Adipose tissue (tissue), 3 donors: ENCODE results near the gene FAM78A. TPM values are rescaled to one million over a fixed set of nuclear protein-coding genes. Genes with fewer than 3 reads are reported as not detected.
"Not testable (repeated sequence)": the region's sequence is repeated elsewhere in the genome, so short reads cannot be mapped to it uniquely, and the experiment has no call there.

ENCODE experiments used
- H3K27ac ChIP-seq: one replicate; pipeline ENCODE4 v1.5.1; 2013; ENCODE audit warnings: low read depth, low read length
- WGBS, 3 donors: extraction: QIAGEN DNeasy Blood & Tissue Kit; methylation state at CpG; one replicate each; pipeline ENCODE4 v1.1.7; 2013; 5-methylcytosine and 5-hydroxymethylcytosine counted together
- polyA plus RNA-seq, 3 donors: library from polyadenylated mRNA; stranded (reverse); fragments of 200-250 nt; gene quantifications; one replicate each; pipeline ENCODE4 v1.2.3, GENCODE V29; 2013
- donor health status: healthy with polysubstance abuse.
- donor health status: Bipolar disorder and iron deficiency.
- donor health status: healthy.

FAM78A gene
- polyA plus RNA-seq, 3 donors: 0.70 to 2.5 (median 1.7) TPM

GRCh38 chr9:131233556-131233955, 42.8 kb downstream of the FAM78A start:
- H3K27ac ChIP-seq: no peak overlapping the region
- WGBS, 3 donors: 88 to 93% (median 92%) methylated on average over 11 of the region's 11 CpGs

GRCh38 chr9:131228988-131229387, 47.3 kb downstream of the FAM78A start:
- WGBS, 3 donors: 80 to 86% (median 81%) methylated on average over 8 of the region's 8 CpGs
- no peak overlapping the region for H3K27ac ChIP-seq

DNA sequence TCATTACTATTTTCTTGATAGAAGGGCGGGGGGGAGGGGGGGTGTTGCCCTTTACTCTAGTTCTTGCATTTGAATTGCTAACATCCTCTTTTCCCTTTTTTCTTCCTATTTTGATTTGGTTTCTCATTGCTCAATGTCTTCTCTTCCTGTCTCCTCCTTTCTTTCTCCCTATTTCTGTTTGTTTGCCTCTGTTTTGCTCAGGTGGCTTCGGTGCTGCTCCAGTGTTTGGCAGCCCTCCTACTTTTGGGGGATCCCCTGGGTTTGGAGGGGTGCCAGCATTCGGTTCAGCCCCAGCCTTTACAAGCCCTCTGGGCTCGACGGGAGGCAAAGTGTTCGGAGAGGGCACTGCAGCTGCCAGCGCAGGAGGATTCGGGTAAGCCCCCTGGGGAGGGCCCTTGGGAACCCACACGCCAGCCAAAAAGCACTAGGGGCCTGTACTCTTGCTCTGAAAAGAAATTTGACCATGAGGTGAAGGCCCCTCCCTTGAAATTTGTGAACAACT, 48.3 kb downstream of the FAM78A start:
- 37 to 68% (median 40%) methylated on average over 9 of the region's 9 CpGs for WGBS, 3 donors

GRCh38 chr9:131227112-131227958, 49.0 kb downstream of the FAM78A start:
- H3K27ac ChIP-seq: no peak overlapping the region
- WGBS, 3 donors: 42 to 58% (median 43%) methylated on average over 9 of the region's 9 CpGs

More for the DNA sequence above, 48.3 kb downstream of the FAM78A start:
- no peak overlapping the region for H3K27ac ChIP-seq

DNA sequence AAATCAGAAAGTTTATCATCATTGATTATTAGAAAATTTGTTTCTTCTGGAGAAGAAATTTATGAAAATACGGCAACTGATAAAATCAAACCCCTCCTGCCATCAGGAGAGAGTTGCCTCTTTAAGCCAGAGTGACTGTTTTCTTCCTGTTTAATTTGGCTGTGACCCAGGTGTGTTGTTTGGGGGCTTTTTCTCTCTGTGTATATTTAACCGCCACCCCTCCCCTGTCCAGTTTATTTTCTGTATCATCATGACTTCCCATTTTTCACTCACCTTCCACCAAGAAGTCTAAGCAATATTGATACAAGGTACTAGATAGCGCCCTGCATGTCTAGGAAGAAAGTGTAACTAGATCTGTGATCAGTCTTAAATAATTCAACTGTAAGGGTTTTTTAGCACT, 50.1 kb downstream of the FAM78A start:
- 72 to 96% (median 78%) methylated on average over 3 of the region's 3 CpGs for WGBS, 3 donors
- H3K27ac ChIP-seq: no peak overlapping the region

DNA sequence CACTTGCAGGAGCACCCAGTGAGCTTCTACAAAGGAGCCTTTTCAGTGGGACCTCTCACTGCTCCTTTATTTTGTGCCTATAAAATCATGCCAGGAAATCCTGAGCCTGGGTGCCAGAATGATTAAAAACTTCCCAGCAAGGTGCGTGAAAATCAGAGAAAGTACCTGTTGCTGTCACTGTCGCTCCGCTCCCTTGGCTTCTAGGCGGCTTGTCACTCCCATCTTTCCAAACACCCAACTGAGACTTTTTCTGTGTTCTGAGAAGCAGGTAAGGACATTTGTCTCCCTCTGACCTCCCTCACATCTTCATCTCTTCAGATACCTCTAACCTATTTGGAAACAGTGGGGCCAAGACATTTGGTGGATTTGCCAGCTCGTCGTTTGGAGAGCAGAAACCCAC, 53.9 kb downstream of the FAM78A start:
- no peak overlapping the region for H3K27ac ChIP-seq
- 92 to 97% (median 92%) methylated on average over 6 of the region's 6 CpGs for WGBS, 3 donors

DNA sequence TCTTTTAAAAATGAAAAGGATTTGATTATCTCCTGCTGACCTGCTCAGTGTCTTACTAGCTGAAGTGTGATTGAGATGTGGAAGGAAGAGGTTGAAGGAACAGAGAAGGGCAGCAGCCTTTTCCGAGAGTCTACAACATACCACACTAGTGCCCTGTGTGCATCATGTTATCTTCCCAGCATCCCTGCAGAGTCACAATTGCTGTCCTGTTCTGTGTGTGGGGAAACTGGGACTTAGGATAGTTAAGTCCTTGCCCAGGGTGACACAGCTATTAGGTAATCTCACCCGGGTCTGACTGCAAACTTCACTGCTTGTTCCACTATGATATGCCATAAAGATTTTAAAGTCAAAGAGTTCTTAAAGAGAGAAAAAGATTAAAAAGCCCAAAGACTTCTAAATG, 55.8 kb downstream of the FAM78A start:
- no peak overlapping the region for H3K27ac ChIP-seq
- WGBS, 3 donors: 68 to 83% (median 76%) methylated on average over 2 of the region's 2 CpGs

- 65 to 78% (median 77%) methylated on average over 5 of the region's 5 CpGs for WGBS, 3 donors
- H3K27ac ChIP-seq: no peak overlapping the region
These were observed 57.9 kb downstream of the FAM78A start for GRCh38 chr9:131218370-131218769.

GRCh38 chr9:131217331-131218031, 58.8 kb downstream of the FAM78A start:
- no peak overlapping the region for H3K27ac ChIP-seq
- WGBS, 3 donors: 82 to 85% (median 84%) methylated on average over 6 of the region's 6 CpGs

DNA sequence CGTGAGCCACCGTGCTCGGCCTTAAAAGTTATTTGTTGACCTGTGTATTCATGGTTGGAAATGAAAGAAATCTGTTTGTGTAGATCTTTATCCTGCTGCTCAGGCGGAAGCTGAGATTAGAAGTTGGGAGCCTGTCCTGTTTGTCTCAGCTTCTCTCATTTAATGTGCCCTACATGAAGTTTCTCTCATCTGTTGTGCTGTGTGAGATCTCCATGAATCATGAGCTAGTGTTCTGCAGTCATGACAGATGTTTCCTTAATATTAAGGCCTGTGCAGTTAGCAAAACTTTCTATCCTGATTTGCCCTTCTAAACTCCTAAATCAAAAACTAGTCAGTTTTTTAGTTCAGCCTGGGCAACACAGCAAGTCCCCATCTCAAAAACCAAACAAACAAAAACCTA, 59.5 kb downstream of the FAM78A start:
- no peak overlapping the region for H3K27ac ChIP-seq
- 66 to 73% (median 72%) methylated on average over 4 of the region's 4 CpGs for WGBS, 3 donors

GRCh38 chr9:131214876-131215275, 61.4 kb downstream of the FAM78A start:
- H3K27ac ChIP-seq: no peak overlapping the region
- WGBS, 3 donors: 45 to 83% (median 63%) methylated on average over 4 of the region's 4 CpGs

DNA sequence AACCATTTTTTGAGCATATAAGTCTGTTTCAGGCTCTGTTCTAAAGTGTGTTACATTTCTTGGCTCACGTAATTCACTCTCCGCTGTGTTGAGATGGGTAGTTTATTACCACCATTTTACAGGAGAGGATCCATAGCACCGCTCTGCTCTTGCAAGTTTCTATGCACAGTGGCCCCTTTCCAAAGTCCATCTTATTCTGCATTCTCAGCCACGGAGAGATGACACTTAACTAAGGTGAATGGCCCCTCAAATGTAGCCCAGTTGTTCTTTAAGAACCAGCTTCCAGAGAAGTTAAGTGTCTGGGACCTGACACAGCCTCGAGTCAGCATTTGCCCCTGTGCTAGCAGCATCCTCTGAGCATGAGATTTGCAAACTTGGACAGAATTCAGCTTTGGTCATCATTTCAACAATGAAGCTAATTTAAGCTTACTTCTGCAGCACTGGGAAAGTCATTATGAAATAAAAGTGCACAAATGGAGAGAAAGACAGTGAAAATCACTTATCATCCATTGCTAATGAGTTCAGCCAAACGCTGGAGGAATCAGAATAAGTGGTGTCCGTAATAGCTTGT, 61.9 kb downstream of the FAM78A start:
- WGBS, 3 donors: 53 to 79% (median 60%) methylated on average over 7 of the region's 7 CpGs
- H3K27ac ChIP-seq: no peak overlapping the region

GRCh38 chr9:131211920-131212319, 64.4 kb downstream of the FAM78A start:
- not testable (repeated sequence) for H3K27ac ChIP-seq
- 93 to 97% (median 96%) methylated on average over 4 of the region's 4 CpGs for WGBS, 3 donors

Other genes starting within 250 kb of the FAM78A start
- gene AIF1L, start 180.0 kb downstream of the FAM78A start, polyA plus RNA-seq: 10 to 100 TPM in 2 of 3 donors, 1 to 10 TPM in 1; 2.9 to 46.2 (median 46.2) TPM
- 10 to 100 TPM; 14.8 to 28.8 (median 16.5) TPM for gene NUP214, start 150.9 kb downstream of the FAM78A start, polyA plus RNA-seq
- 1 to 10 TPM; 1.5 to 5.6 (median 5.6) TPM for gene PLPP7, start 13.2 kb upstream of the FAM78A start, polyA plus RNA-seq
- 10 to 100 TPM; 31.8 to 66.5 (median 54.8) TPM for gene PRRC2B, start 117.6 kb upstream of the FAM78A start, polyA plus RNA-seq
- 10 to 100 TPM; 14.4 to 17.9 (median 15.5) TPM for gene POMT1, start 226.4 kb upstream of the FAM78A start, polyA plus RNA-seq